Thoracic aorta (tissue), 2 donors: Measurements from ENCODE around the gene PLA2G3. TPM values are rescaled to one million over a fixed set of nuclear protein-coding genes. Genes with fewer than 3 reads are reported as not detected.
A peak's percentile ranks its signal among the peaks of the same experiment; 100 is the strongest.

Source experiments
- ATAC-seq: fragments of 150-250 bp; one replicate; pipeline ENCODE4 v1.8.0; 2017; ENCODE audit warnings: low read depth; ENCODE audit not compliant: insufficient number of reproducible peaks, low FRiP score
- DNase-seq: peaks from one replicate; pipeline ENCODE4 v3.0.0-alpha.2; 2020; ENCODE audit warnings: low spot score
- H3K27ac ChIP-seq, 2 donors: fragments of 200-600 bp; sonication (generic); 1 replicate in 1 of 2; 2 replicates in 1 of 2; pipeline ENCODE4 v1.5.1; 2016; ENCODE audit warnings: mild to moderate bottlenecking in 2 of 2, moderate library complexity in 2 of 2
- H3K27me3 ChIP-seq: fragments of 200-600 bp; sonication (generic); replicated peaks from 2 replicates; pipeline ENCODE4 v1.6.0; 2016; ENCODE audit warnings: mild to moderate bottlenecking; ENCODE audit not compliant: insufficient read depth
- H3K36me3 ChIP-seq: fragments of 200-600 bp; sonication (generic); one replicate; pipeline ENCODE4 v1.5.1; 2016
- H3K4me1 ChIP-seq, 2 donors: fragments of 200-600 bp; sonication (generic); 1 replicate in 1 of 2; 2 replicates in 1 of 2; pipeline versions ENCODE4 v1.5.1 to v1.6.0; 2016; ENCODE audit warnings: low read depth in 2 of 2, mild to moderate bottlenecking in 1 of 2; ENCODE audit not compliant: control insufficient read depth in 1 of 2
- H3K4me3 ChIP-seq: fragments of 200-600 bp; sonication (generic); 2 replicates; pipeline ENCODE4 v1.5.1; 2016; ENCODE audit warnings: mild to moderate bottlenecking
- H3K9me3 ChIP-seq: fragments of 200-600 bp; sonication (generic); 2 replicates; pipeline ENCODE4 v1.5.1; 2016
- CTCF ChIP-seq: fragments of 200-600 bp; sonication (generic); IDR thresholded peaks from one replicate; pipeline ENCODE4 v1.5.1; 2019; ENCODE audit warnings: antibody characterized with exemption
- total RNA-seq, 2 donors: library from RNA; depleted of rRNA; stranded (reverse); fragments of >200 nt; gene quantifications; one replicate each; pipeline versions ENCODE4 v1.1.0 to v1.2.3, GENCODE V29; 2016

Gene PLA2G3
- total RNA-seq, 2 donors from 2014 or later, result not detected

- Histone ChIP-seq H3K4me1 (peaks cover 11 to 19% of the 10 kb centered on the region in 2 donors), H3K9me3 (no peaks in the 10 kb centered on the region), H3K27me3 (no peaks in the 10 kb centered on the region), H3K4me3 (peak overlapping the region; percentile 71), H3K27ac (no peak overlapping the region), H3K36me3 (no peaks in the 10 kb centered on the region)
- TF ChIP-seq CTCF, result no peak
- ATAC-seq (no peak), DNase-seq (no peak)
These were observed 18.1 kb downstream of the PLA2G3 start for GRCh38 chr22:31122196-31122531.

GRCh38 chr22:31121403-31121802, 18.9 kb downstream of the PLA2G3 start:
- no peak overlapping the region for H3K27ac ChIP-seq
- H3K36me3 ChIP-seq, result no peaks in the 10 kb centered on the region
- H3K4me1 ChIP-seq, result peaks cover 11 to 19% of the 10 kb centered on the region in 2 donors
- no peak for DNase-seq
- no peak overlapping the region for H3K4me3 ChIP-seq
- H3K9me3 ChIP-seq, result no peaks in the 10 kb centered on the region
- no peak for ATAC-seq
- H3K27me3 ChIP-seq, result no peaks in the 10 kb centered on the region
- no peak for TF ChIP-seq CTCF

GRCh38 chr22:31120642-31121041, 19.7 kb downstream of the PLA2G3 start:
- DNase-seq, result no peak
- no peaks in the 10 kb centered on the region for H3K36me3 ChIP-seq
- H3K27me3 ChIP-seq, result no peaks in the 10 kb centered on the region
- H3K4me3 ChIP-seq, result no peak overlapping the region
- no peak overlapping the region for H3K27ac ChIP-seq
- peaks cover 11 to 19% of the 10 kb centered on the region in 2 donors for H3K4me1 ChIP-seq
- no peak for TF ChIP-seq CTCF
- no peaks in the 10 kb centered on the region for H3K9me3 ChIP-seq
- ATAC-seq, result no peak

GRCh38 chr22:31120230-31120629, 20.1 kb downstream of the PLA2G3 start:
- H3K27ac ChIP-seq, result no peak overlapping the region
- H3K27me3 ChIP-seq, result no peaks in the 10 kb centered on the region
- no peaks in the 10 kb centered on the region for H3K36me3 ChIP-seq
- H3K4me3 ChIP-seq, result no peak overlapping the region
- DNase-seq (no peak), ATAC-seq (no peak)
- H3K9me3 ChIP-seq, result no peaks in the 10 kb centered on the region
- H3K4me1 ChIP-seq, result peaks cover 11 to 19% of the 10 kb centered on the region in 2 donors
- no peak for TF ChIP-seq CTCF

- Histone ChIP-seq H3K4me3 (no peak overlapping the region), H3K27me3 (no peaks in the 10 kb centered on the region), H3K27ac (no peak overlapping the region), H3K9me3 (no peaks in the 10 kb centered on the region), H3K36me3 (no peaks in the 10 kb centered on the region), H3K4me1 (peaks cover 11 to 19% of the 10 kb centered on the region in 2 donors)
- no peak for TF ChIP-seq CTCF
- ATAC-seq, result no peak
- no peak for DNase-seq
These were observed 21.1 kb downstream of the PLA2G3 start for GRCh38 chr22:31119026-31119717.
